Small intestine (tissue), 7 donors: ENCODE results near the gene HMGB2. TPM values are rescaled to one million over a fixed set of nuclear protein-coding genes. Genes with fewer than 3 reads are reported as not detected.
A peak's percentile ranks its signal among the peaks of the same experiment; 100 is the strongest.

Experiments used
- DNase-seq, 2 donors: peaks; one replicate each; pipeline versions ENCODE4 v3.0.0 to v3.0.0-alpha.2; 2013
- FAIRE-seq: peaks from 2 replicates; lab custom pipeline; 2012; peaks lifted over from hg19 to GRCh38; lab: Jason Lieb, UNC
- H3K27ac ChIP-seq, 3 donors: one replicate each; pipeline ENCODE4 v1.5.1; 2013; ENCODE audit warnings: low read length in 2 of 3, mild to moderate bottlenecking in 2 of 3, control low read depth in 1 of 3, inconsistent platforms in 1 of 3, low read depth in 1 of 3, moderate library complexity in 1 of 3
- H3K27me3 ChIP-seq, 3 donors: one replicate each; pipeline ENCODE4 v1.6.1; 2013; ENCODE audit warnings: low read length in 3 of 3, inconsistent platforms in 1 of 3; ENCODE audit not compliant: control insufficient read depth in 3 of 3, insufficient read depth in 3 of 3
- H3K36me3 ChIP-seq, 3 donors: one replicate each; pipeline ENCODE4 v1.6.1; 2013; ENCODE audit warnings: low read length in 3 of 3, inconsistent platforms in 1 of 3, low read depth in 1 of 3, mild to moderate bottlenecking in 1 of 3, moderate library complexity in 1 of 3; ENCODE audit not compliant: control insufficient read depth in 3 of 3, insufficient read depth in 2 of 3
- H3K4me1 ChIP-seq, 3 donors: one replicate each; pipeline ENCODE4 v1.6.1; 2013; ENCODE audit warnings: low read length in 2 of 3, inconsistent platforms in 1 of 3, low read depth in 1 of 3, mild to moderate bottlenecking in 1 of 3, moderate library complexity in 1 of 3; ENCODE audit not compliant: control insufficient read depth in 3 of 3, insufficient read depth in 2 of 3
- H3K4me3 ChIP-seq, 3 donors: one replicate each; pipeline ENCODE4 v1.5.1; 2013; ENCODE audit warnings: low read length in 3 of 3, control low read depth in 1 of 3, inconsistent platforms in 1 of 3, low read depth in 1 of 3, mild to moderate bottlenecking in 1 of 3, moderate library complexity in 1 of 3
- H3K9me3 ChIP-seq, 2 donors: one replicate each; pipeline ENCODE4 v1.6.1; 2013; ENCODE audit warnings: low read depth in 1 of 2, low read length in 1 of 2; ENCODE audit not compliant: control insufficient read depth in 2 of 2, insufficient read depth in 1 of 2
- WGBS, 3 donors: extraction: QIAGEN DNeasy Blood & Tissue Kit; methylation state at CpG; one replicate each; pipeline ENCODE4 v1.1.7; 2013; 5-methylcytosine and 5-hydroxymethylcytosine counted together
- polyA plus RNA-seq, 4 donors: library from polyadenylated mRNA; stranded (reverse) in 3 of 4; unstranded in 1 of 4; fragments of 200-250 nt in 3 of 4; fragments of 120-200 nt in 1 of 4; gene quantifications; one replicate each; pipeline versions ENCODE4 v1.2.1 to v1.2.3, GENCODE V29; 2013
- donor health status: healthy with polysubstance abuse.
- donor health status: control.
- donor health status: control.
- donor health status: Bipolar disorder and iron deficiency.
- donor health status: healthy.

The HMGB2 gene
- polyA plus RNA-seq, 4 donors = 46.5 to 274 (median 122) TPM

GRCh38 chr4:173294444-173294843 lies 39.7 kb downstream of the HMGB2 start:
- peaks cover 0 to 6% (median 0%) of the 10 kb centered on the region in 3 donors for H3K4me1 ChIP-seq
- DNase-seq (no peak), FAIRE-seq (no peak)
- no peak overlapping the region for H3K4me3 ChIP-seq
- H3K9me3 ChIP-seq = no peaks in the 10 kb centered on the region
- no peaks in the 10 kb centered on the region for H3K27me3 ChIP-seq
- 73 to 94% (median 86%) methylated on average over 1 of the region's 1 CpG for WGBS, 3 donors
- peaks cover 2 to 4% (median 3%) of the 10 kb centered on the region in 3 donors for H3K36me3 ChIP-seq
- H3K27ac ChIP-seq = no peak overlapping the region

DNA sequence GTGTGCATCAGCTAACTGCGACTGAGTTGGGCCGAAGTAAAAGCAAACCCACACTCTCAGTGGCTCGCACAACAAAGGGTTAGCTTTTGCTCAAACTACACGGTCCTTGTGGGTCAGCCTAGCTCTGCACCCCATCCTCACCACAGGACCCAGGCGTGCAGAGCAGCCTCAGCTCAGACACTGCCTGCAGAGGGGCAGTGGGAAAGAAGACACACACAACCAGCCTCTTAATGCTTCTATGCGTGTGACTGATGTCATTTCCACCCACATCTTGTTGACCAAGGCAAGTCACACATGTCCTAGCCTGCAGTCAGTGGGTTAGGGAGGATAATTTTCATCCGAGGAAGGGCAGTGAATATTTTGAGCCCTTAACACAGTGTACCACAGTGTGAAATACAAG lies 40.5 kb downstream of the HMGB2 start:
- no peaks in the 10 kb centered on the region for H3K9me3 ChIP-seq
- DNase-seq (no peak), FAIRE-seq (no peak)
- H3K27me3 ChIP-seq = no peaks in the 10 kb centered on the region
- no peak overlapping the region for H3K4me3 ChIP-seq
- no peak overlapping the region for H3K27ac ChIP-seq
- peaks cover 2 to 4% (median 3%) of the 10 kb centered on the region in 3 donors for H3K36me3 ChIP-seq
- peaks cover 0 to 12% (median 0%) of the 10 kb centered on the region in 3 donors for H3K4me1 ChIP-seq
- WGBS, 3 donors = 84 to 89% (median 88%) methylated on average over 7 of the region's 7 CpGs

DNA sequence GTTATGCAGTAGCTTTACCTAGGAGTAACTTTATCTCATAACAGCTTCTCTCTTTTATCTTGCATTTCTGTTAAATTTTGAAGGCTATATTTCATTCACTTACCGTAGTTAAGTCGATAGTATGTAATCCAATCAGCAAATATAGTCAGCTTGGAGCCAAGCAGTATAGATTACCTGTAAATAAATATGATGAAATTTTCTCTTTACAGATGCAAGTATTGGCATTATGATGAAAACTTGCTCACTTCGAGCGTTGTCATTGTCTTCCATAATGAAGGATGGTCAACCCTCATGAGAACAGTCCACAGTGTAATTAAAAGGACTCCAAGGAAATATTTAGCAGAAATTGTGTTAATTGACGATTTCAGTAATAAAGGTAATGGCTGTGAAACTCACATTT lies 42.3 kb downstream of the HMGB2 start:
- Histone ChIP-seq H3K27ac (no peak overlapping the region), H3K27me3 (no peaks in the 10 kb centered on the region), H3K36me3 (peaks cover 2 to 6% (median 2%) of the 10 kb centered on the region in 3 donors), H3K9me3 (peaks cover 0 to 9% of the 10 kb centered on the region in 2 donors), H3K4me1 (peaks cover 0 to 15% (median 0%) of the 10 kb centered on the region in 3 donors), H3K4me3 (no peak overlapping the region)
- DNase-seq (no peak), FAIRE-seq (no peak)
- WGBS, 3 donors = 96 to 98% (median 97%) methylated on average over 5 of the region's 5 CpGs

DNA sequence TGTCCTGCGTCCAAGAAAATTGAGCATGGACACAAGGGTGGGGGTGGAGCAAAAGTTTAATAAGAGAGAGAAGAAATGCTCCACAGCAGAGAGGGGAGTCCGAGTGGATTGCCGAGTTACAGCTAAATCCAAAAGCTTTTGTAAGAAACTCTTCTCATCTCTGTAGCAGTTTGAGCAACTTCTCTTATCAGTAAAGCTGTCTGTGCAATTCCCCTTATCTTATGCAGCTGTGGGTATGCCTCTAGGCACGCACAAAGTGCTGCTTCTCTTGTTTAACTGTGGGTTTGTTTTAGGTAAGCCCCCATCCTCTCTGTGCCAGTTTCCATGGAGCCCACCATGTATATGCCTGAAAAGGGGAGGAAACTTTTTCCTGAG lies 44.8 kb downstream of the HMGB2 start:
- no peak overlapping the region for H3K27ac ChIP-seq
- H3K36me3 ChIP-seq = peaks cover 2 to 10% (median 5%) of the 10 kb centered on the region in 3 donors
- H3K4me3 ChIP-seq = no peak overlapping the region
- peak; percentile 15 to 47 for DNase-seq
- 22 to 47% (median 34%) methylated on average over 4 of the region's 4 CpGs for WGBS, 3 donors
- peaks cover 0 to 15% (median 0%) of the 10 kb centered on the region in 3 donors for H3K4me1 ChIP-seq
- H3K27me3 ChIP-seq = no peaks in the 10 kb centered on the region
- H3K9me3 ChIP-seq = peaks cover 0 to 24% of the 10 kb centered on the region in 2 donors
- FAIRE-seq = no peak

GRCh38 chr4:173288698-173289352 lies 45.3 kb downstream of the HMGB2 start:
- Histone ChIP-seq H3K27ac (no peak overlapping the region), H3K4me3 (no peak overlapping the region), H3K9me3 (peaks cover 0 to 25% of the 10 kb centered on the region in 2 donors), H3K4me1 (peaks cover 0 to 15% (median 0%) of the 10 kb centered on the region in 3 donors), H3K36me3 (peaks cover 2 to 10% (median 5%) of the 10 kb centered on the region in 3 donors), H3K27me3 (no peaks in the 10 kb centered on the region)
- DNase-seq (peak; percentile 6 to 10), FAIRE-seq (no peak)
- WGBS, 3 donors = 67 to 72% (median 70%) methylated on average over 3 of the region's 3 CpGs

- WGBS, 3 donors = 69 to 92% (median 85%) methylated on average over 4 of the region's 4 CpGs
- FAIRE-seq = no peak
Observed at GRCh38 chr4:173288296-173288695, 45.9 kb downstream of the HMGB2 start.

DNA sequence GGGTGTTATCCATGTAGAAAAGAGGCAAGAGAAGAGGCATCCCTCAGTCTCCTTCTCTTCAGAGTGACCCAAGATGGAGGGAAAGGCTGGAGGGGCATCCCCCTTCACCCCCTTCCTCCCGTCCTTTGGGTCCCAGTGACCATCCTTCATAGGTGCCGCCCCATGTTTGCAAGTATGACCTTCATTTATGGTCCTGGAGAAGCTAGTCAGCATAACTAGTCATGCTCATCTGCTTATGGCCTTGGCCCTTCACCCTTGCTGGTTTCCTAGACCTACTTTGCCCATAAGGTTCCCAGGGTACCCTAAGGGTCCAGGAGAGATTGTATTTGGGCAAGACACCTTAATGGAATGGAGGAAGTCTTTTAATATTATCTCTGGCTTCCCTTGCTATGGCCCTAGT lies 46.7 kb downstream of the HMGB2 start:
- Histone ChIP-seq H3K4me3 (no peak overlapping the region), H3K9me3 (peaks cover 0 to 30% of the 10 kb centered on the region in 2 donors), H3K36me3 (peaks cover 0 to 8% (median 5%) of the 10 kb centered on the region in 3 donors), H3K4me1 (peaks cover 0 to 15% (median 0%) of the 10 kb centered on the region in 3 donors), H3K27ac (no peak overlapping the region), H3K27me3 (no peaks in the 10 kb centered on the region)
- no peak for FAIRE-seq
- 88 to 100% (median 98%) methylated on average over 2 of the region's 2 CpGs for WGBS, 3 donors
- no peak for DNase-seq

More at GRCh38 chr4:173288296-173288695, 45.9 kb downstream of the HMGB2 start:
- Histone ChIP-seq H3K4me3 (no peak overlapping the region), H3K9me3 (peaks cover 0 to 28% of the 10 kb centered on the region in 2 donors), H3K4me1 (peaks cover 0 to 15% (median 0%) of the 10 kb centered on the region in 3 donors), H3K27me3 (no peaks in the 10 kb centered on the region), H3K36me3 (peaks cover 0 to 8% (median 3%) of the 10 kb centered on the region in 3 donors), H3K27ac (no peak overlapping the region)
- peak; percentile 56 to 62 for DNase-seq

GRCh38 chr4:173284463-173284862 lies 49.7 kb downstream of the HMGB2 start:
- peaks cover 0 to 13% (median 5%) of the 10 kb centered on the region in 3 donors for H3K36me3 ChIP-seq
- no peak overlapping the region for H3K27ac ChIP-seq
- peaks cover 0 to 10% (median 0%) of the 10 kb centered on the region in 3 donors for H3K4me1 ChIP-seq
- DNase-seq (no peak), FAIRE-seq (no peak)
- H3K4me3 ChIP-seq = no peak overlapping the region
- H3K27me3 ChIP-seq = no peaks in the 10 kb centered on the region
- H3K9me3 ChIP-seq = peaks cover 0 to 46% of the 10 kb centered on the region in 2 donors
